GM12872 (cell line): ENCODE data around the gene ACOXL.

Experiments used
- TF ChIP-seq, protein P1 (sequence below): IDR thresholded peaks from 3 replicates; pipeline ENCODE4 v1.5.1; 2011; ENCODE audit warnings: low read depth, mild to moderate bottlenecking, low read length, moderate library complexity; ENCODE audit not compliant: insufficient read depth

Gene ACOXL

DNA sequence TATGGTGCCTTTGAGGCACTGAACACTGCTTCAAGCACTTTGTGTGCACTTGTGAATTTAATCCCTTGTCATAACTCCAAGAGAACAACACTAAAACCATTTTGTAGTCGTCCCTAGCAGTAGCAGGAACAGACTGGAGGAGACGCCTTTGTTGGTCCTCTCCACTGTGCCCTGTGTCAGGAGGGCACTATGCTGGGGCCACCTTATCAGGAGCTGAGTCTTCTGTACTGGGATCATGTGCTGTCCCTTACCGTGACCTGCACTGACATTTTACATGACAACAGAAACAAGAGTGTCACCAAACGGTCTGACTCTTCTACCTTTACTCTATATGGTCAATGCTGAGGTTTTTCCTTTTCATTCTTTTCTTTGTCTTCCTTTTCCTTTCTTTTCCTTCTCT is 62.0 kb downstream of the ACOXL start:
- TF ChIP-seq, protein P1, sequence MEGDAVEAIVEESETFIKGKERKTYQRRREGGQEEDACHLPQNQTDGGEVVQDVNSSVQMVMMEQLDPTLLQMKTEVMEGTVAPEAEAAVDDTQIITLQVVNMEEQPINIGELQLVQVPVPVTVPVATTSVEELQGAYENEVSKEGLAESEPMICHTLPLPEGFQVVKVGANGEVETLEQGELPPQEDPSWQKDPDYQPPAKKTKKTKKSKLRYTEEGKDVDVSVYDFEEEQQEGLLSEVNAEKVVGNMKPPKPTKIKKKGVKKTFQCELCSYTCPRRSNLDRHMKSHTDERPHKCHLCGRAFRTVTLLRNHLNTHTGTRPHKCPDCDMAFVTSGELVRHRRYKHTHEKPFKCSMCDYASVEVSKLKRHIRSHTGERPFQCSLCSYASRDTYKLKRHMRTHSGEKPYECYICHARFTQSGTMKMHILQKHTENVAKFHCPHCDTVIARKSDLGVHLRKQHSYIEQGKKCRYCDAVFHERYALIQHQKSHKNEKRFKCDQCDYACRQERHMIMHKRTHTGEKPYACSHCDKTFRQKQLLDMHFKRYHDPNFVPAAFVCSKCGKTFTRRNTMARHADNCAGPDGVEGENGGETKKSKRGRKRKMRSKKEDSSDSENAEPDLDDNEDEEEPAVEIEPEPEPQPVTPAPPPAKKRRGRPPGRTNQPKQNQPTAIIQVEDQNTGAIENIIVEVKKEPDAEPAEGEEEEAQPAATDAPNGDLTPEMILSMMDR, result no peak

DNA sequence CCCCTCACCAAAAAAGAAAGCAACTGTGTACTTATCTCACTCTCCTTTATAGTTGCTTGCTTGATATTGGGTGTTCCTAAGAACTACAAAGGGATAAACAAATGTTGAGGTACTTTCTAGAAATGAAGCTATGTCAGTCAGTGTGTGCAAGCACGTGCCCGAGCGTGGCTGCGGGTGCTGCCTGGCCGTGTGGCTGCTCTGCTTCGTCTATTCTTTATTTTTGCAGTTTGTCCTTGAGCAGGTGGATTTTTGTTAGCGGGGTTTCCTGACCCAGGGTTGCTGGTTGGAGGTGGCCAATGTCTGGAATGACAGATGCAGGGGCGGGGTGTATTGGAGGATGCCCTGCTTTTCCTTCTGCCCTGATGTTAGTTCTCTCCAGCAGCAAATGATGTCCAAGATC is 62.6 kb downstream of the ACOXL start:
- TF ChIP-seq, protein P1, result no peak

DNA sequence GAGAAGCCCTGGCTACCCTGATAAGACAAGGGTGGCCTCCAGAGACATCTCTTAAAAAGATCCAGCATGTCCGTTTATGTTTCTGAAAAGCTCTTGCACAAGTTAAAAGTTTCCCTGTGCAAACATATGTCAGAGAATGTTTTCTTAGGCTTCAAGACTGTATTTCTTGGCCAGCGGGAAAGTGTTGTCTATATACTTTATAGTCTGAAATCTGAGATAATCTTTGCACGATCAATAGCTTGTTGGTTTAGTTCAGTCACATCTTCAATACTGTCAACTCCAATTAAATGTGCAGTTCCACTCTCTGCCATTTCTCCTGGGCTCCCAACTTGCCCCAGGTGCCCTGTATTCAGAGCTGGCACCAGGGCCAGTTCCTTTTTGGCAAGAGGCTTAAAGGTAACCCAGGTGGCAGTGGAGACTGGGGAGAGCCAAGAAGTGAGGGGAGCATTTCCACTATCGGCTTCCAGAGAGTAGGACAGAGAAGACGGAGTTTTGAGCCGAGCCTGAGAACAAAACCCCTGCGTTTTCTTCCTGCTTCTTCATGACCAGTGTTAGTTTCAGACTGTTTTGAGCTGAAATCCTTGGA is 64.4 kb downstream of the ACOXL start:
- TF ChIP-seq, protein P1, result no peak

DNA sequence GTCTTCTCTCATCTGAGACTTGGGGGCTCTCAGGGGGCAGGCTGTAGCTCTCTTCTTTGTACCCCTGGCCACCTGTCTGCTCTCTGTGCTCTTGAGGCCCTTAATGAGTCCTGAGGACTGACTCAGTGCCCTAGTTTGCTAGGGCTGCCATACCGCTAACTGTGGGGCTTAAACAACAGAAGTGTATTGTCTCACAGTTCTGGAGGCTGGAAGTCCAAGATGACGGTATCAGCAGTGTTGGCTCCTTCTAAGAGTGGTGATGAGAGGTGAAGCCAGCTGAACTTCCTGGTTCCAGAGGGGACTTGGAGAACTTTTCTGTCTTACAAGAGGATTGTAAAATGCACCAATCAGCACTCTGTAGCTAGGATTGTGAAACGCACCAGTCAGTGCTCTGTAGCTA is 67.0 kb downstream of the ACOXL start:
- TF ChIP-seq, protein P1, result no peak

DNA sequence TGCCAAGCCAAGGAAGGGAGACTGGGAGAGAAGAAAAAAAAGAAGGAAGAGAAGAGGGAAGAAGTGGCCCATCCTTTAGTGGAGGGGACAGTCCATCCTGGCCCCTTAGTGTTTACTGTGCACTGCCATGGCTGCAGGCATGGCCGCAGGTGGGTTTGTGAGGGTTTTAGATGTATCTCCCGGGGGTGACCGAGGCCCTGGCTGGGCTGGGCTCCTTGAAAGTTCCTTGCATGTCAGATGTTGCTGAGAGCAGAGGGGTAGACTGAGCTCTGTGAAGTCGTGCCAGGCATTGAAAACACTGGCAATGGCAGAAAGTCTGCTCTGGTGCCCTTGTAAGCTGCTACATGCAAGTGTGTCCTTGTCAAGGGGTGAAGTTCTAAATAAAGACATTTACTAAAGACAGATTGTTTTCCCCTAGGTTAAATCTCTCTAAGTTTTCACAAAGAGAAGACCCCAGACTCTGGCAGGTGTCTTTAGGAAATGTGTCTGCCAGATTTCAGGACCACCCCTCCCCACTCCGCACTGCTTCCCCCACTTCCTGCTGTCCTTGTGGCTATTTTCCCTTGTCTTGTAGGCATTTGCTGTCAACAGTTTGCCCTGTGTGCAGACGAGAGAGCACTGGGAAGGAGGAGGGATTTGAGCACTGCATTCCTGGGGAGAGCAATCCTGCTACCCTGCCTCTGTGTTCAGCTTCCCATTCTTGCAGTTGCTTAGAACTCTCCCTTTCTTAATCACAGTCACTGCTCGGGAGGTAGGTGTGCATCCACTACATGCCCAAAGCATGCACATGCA is 68.4 kb downstream of the ACOXL start:
- TF ChIP-seq, protein P1, result no peak

DNA sequence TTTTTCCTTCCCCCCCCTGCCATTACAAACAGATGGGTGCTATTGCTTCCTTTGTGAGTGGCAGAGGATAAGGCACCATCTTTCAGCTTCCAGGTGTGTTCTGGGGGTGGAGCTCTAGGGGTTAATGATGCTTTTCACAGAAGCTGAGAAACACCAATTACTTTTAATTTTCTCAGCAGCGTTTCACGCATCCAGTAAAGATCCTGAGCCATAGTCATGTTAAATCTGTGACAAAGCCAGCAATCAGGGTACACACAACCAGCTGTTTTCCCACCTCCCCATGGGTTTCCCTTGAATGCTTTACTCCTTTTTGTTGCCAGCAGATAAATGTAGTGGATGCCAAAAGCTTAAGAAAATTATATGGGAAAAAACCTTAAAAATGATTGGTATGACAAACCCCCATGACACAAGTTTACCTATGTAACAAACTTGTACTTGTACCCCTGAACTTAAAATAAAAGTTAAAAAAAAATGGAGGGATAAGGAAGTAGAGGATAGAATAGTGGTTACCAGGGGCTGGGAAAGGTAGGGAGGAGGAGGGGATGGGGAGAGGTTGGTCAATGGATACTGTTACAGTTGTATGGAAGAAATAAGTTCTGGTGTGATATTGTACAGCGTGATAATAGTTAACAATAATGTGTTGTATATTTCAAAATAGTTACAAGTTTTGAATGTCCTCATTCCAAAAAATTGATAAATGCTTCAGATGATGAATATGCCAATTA is 70.0 kb downstream of the ACOXL start:
- TF ChIP-seq, protein P1, result no peak

DNA sequence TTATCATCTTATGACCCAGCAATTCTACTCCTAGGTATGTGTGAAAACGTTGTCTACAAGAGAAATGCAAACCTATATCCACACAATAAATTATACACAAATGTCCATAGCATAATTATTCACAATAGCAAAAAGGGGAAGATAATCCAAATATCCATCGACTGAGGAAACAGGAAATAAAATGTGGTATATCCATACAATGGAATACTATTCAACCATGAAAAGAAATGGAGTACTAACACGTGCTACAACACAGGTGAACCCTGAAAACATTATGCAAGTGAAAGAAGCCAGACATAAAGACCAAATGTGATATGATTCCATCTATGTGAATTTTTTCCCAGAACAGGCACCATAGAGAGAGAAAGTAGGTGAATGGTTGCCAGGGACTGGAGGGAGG is 72.1 kb downstream of the ACOXL start:
- TF ChIP-seq, protein P1, result no peak
